A549 (cell line): ENCODE measurements around the gene TSEN34. TPM values are rescaled to one million over a fixed set of nuclear protein-coding genes. Genes with fewer than 3 reads are reported as not detected.
"Not testable (repeated sequence)": the region's sequence is repeated elsewhere in the genome, so short reads cannot be mapped to it uniquely, and the experiment has no call there.

ENCODE experiments used
- ATAC-seq, 2 experiments: fragments of 200-7000 bp in 1 of 2; fragments of >200 bp in 1 of 2; cut with Nextera tagmentation in 1 of 2; cut with Tn5 transposase in 1 of 2; 3 replicates each; pipeline versions ENCODE4 v1.8.0 to v1.9.1; 2018 to 2020; ENCODE audit warnings: mild to moderate bottlenecking in 1 of 2, moderate library complexity in 1 of 2
- CTCF ChIA-PET: fragments of 300-600 bp; sonication (Branson Sonifier 250); formaldehyde crosslinking; extraction: SDS; loops from one replicate; lab custom pipeline; 2021; ENCODE audit warnings: antibody characterized with exemption, inconsistent platforms; lab: Yijun Ruan, JAX
- POLR2A ChIA-PET: fragments of 350-600 bp; formaldehyde crosslinking; extraction: SDS; loops from one replicate; lab custom pipeline; 2021; ENCODE audit warnings: antibody characterized with exemption, inconsistent platforms; lab: Yijun Ruan, JAX
- DNase-seq, 2 experiments: peaks; one replicate each; pipeline versions ENCODE4 v3.0.0 to v3.0.0-alpha.2; 2011 to 2016; ENCODE audit warnings: low read depth in 1 of 2, low spot score in 1 of 2
- FAIRE-seq: peaks from 2 replicates; lab custom pipeline; 2011; peaks lifted over from hg19 to GRCh38; lab: Jason Lieb, UNC
- H3K27ac ChIP-seq, 2 experiments: fragments of >200 bp; sonication (Bioruptor Twin); formaldehyde crosslinking; 3 replicates each; pipeline ENCODE4 v1.5.1; 2016 to 2017
- H3K4me1 ChIP-seq: fragments of >200 bp; sonication (Bioruptor Twin); formaldehyde crosslinking; 3 replicates; pipeline ENCODE4 v1.6.1; 2016
- H3K4me2 ChIP-seq: fragments of >200 bp; sonication (Bioruptor Twin); formaldehyde crosslinking; 3 replicates; pipeline ENCODE4 v1.6.1; 2016
- H3K4me3 ChIP-seq: fragments of >200 bp; sonication (Bioruptor Twin); formaldehyde crosslinking; 3 replicates; pipeline ENCODE4 v1.5.1; 2016
- H3K9me3 ChIP-seq: fragments of >200 bp; sonication (Bioruptor Twin); formaldehyde crosslinking; 3 replicates; pipeline ENCODE4 v1.6.1; 2016
- ATOH8 ChIP-seq: fragments of 250-450 bp; sonication (Bioruptor Pico); IDR thresholded peaks from 2 replicates; pipeline ENCODE4 v1.5.0; 2020; ENCODE audit warnings: low read depth, mild to moderate bottlenecking, moderate library complexity
- CBX2 ChIP-seq: fragments of 200-600 bp; sonication (generic); IDR thresholded peaks from 2 replicates; pipeline ENCODE4 v1.6.1; 2016; ENCODE audit warnings: low read depth, mild to moderate bottlenecking, borderline replicate concordance
- CTCF ChIP-seq: fragments of >200 bp; sonication (Bioruptor Twin); formaldehyde crosslinking; IDR thresholded peaks from 3 replicates; pipeline ENCODE4 v1.5.1; 2016
- EP300 ChIP-seq, 2 experiments: fragments of >200 bp; sonication (Bioruptor Twin); formaldehyde crosslinking; IDR thresholded peaks; 2 replicates in 1 of 2; 3 replicates in 1 of 2; pipeline ENCODE4 v1.6.1; 2016 to 2017
- HOXB13 ChIP-seq: fragments of 250-450 bp; sonication (Bioruptor Pico); IDR thresholded peaks from 2 replicates; pipeline ENCODE4 v1.5.0; 2020; ENCODE audit warnings: low read depth, mild to moderate bottlenecking, moderate library complexity
- MAX ChIP-seq: IDR thresholded peaks from 2 replicates; pipeline ENCODE4 v1.6.1; 2012
- PBX3 ChIP-seq: IDR thresholded peaks from 2 replicates; pipeline ENCODE4 v1.6.1; 2012
- RCOR1 ChIP-seq: fragments of 150-350 bp; IDR thresholded peaks from 2 replicates; pipeline ENCODE4 v1.6.1; 2014; ENCODE audit warnings: antibody characterized with exemption, low read length, low read depth
- REST ChIP-seq: fragments of 200-600 bp; sonication (generic); IDR thresholded peaks from 2 replicates; pipeline ENCODE4 v1.6.1; 2016; ENCODE audit warnings: antibody characterized with exemption, mild to moderate bottlenecking, moderate library complexity
- SMC3 ChIP-seq: fragments of >200 bp; sonication (Bioruptor Twin); formaldehyde crosslinking; IDR thresholded peaks from 3 replicates; pipeline ENCODE4 v1.6.1; 2018; ENCODE audit warnings: inconsistent platforms
- TFCP2L1 ChIP-seq: fragments of 250-450 bp; sonication (Bioruptor Pico); IDR thresholded peaks from 2 replicates; pipeline ENCODE4 v1.5.0; 2021; ENCODE audit warnings: mild to moderate bottlenecking
- TP53 ChIP-seq: fragments of 250-450 bp; sonication (Bioruptor Pico); IDR thresholded peaks from 2 replicates; pipeline ENCODE4 v1.5.0; 2021; ENCODE audit warnings: mild to moderate bottlenecking, moderate library complexity
- ZSCAN20 ChIP-seq: fragments of 250-450 bp; sonication (Bioruptor Pico); IDR thresholded peaks from 2 replicates; pipeline ENCODE4 v1.8.0; 2022; ENCODE audit warnings: mild to moderate bottlenecking, moderate library complexity
- WGBS: methylation state at CpG from one replicate; pipeline ENCODE4 v1.1.6; 2017; ENCODE audit errors: missing lambda C conversion rate; 5-methylcytosine and 5-hydroxymethylcytosine counted together
- polyA plus RNA-seq, 4 experiments: library from polyadenylated mRNA; depleted of rRNA in 3 of 4; stranded (reverse); fragments of >200 nt; fragmentation: RNase III in 1 of 4; extraction: RNeasy Plus Mini Kit Qiagen cat#74134 plus additional on column Dnase treatment in 1 of 4; gene quantifications; 2 replicates in 3 of 4; 3 replicates in 1 of 4; pipeline ENCODE4 v1.2.3, GENCODE V29; 2011 to 2017

TSEN34 gene
- polyA plus RNA-seq, 2 of the 4 experiments (the other 2 are of a cell fraction) = 53.4 to 90.9 TPM

GRCh38 chr19:54216869-54217268, 25.8 kb downstream of the TSEN34 start:
- no peak for ATAC-seq
- Histone ChIP-seq H3K9me3 (no peaks in the 10 kb centered on the region), H3K4me2 (no peak overlapping the region), H3K4me3 (no peak overlapping the region), H3K27ac (no peak overlapping the region), H3K4me1 (no peaks in the 10 kb centered on the region; the same call in 2 of the 3 replicates)
- TF ChIP-seq TP53 (no peak), TFCP2L1 (CRISPR knock-in tag) (no peak)
- ChIA-PET POLR2A (no interaction called here), CTCF (no interaction called here)
- WGBS = 79% methylated on average over 5 of the region's 9 CpGs
- no peak for DNase-seq
- FAIRE-seq = no peak

GRCh38 chr19:54217517-54218247, 26.6 kb downstream of the TSEN34 start:
- CTCF ChIA-PET = interaction anchor here (0.7 kb wide), 1 partner anchor 20 kb away, joined by 3 read pairs; no protein-coding TSS in a partner anchor
- POLR2A ChIA-PET = interaction anchor here (0.6 kb wide), 1 partner anchor 31 kb away, joined by 3 read pairs; no protein-coding TSS in a partner anchor
- H3K4me2 ChIP-seq, FAIRE-seq, ATAC-seq, H3K9me3 ChIP-seq, H3K27ac ChIP-seq, H3K4me1 ChIP-seq, H3K4me3 ChIP-seq, DNase-seq: not testable (repeated sequence)
- 73% methylated on average over 18 of the region's 20 CpGs for WGBS

- POLR2A ChIA-PET = interaction anchor here (0.6 kb wide), 1 partner anchor 31 kb away, joined by 3 read pairs; no protein-coding TSS in a partner anchor
- Histone ChIP-seq H3K4me1 (no peaks in the 10 kb centered on the region; the same call in 2 of the 3 replicates), H3K27ac (no peak overlapping the region), H3K9me3 (no peaks in the 10 kb centered on the region), H3K4me3 (no peak overlapping the region), H3K4me2 (no peak overlapping the region)
- 78% methylated on average over 8 of the region's 8 CpGs for WGBS
- TF ChIP-seq MAX (no peak), CTCF (no peak), TP53 (no peak), SMC3 (no peak), RCOR1 (no peak), HOXB13 (CRISPR knock-in tag) (no peak), ATOH8 (no peak), EP300 (IDR thresholded peaks at IDR 0.05) (no peak), PBX3 (no peak), ZSCAN20 (CRISPR knock-in tag) (no peak), REST (no peak), CBX2 (no peak)
- no peak for DNase-seq
- ATAC-seq = no peak
- FAIRE-seq = no peak
- CTCF ChIA-PET = interaction anchor here (0.7 kb wide), 1 partner anchor 20 kb away, joined by 3 read pairs; no protein-coding TSS in a partner anchor
Measured at GRCh38 chr19:54218259-54218658, 27.2 kb downstream of the TSEN34 start.
